Measurements from ENCODE around the gene BLVRB. TPM values are rescaled to one million over a fixed set of nuclear protein-coding genes. Genes with fewer than 3 reads are reported as not detected.

Gene BLVRB
- total RNA-seq, 1 donor from 2014 or later = 11.3 TPM

- Histone ChIP-seq H3K4me3 (no peak overlapping the region), H3K79me2 (ENCODE audit: low read depth) (no peaks in the 10 kb centered on the region), H3K27ac (no peak overlapping the region), H4K20me1 (ENCODE audit: low read depth) (no peaks in the 10 kb centered on the region), H3K9ac (no peak overlapping the region), H2AFZ (replicated peaks) (no peak overlapping the region), H3F3A (ENCODE audit: low read depth) (peaks cover 26% of the 10 kb centered on the region), H3K4me2 (no peak overlapping the region), H3K36me3 (no peaks in the 10 kb centered on the region), H3K4me1 (peaks cover 7% of the 10 kb centered on the region), H3K27me3 (peaks cover 21% of the 10 kb centered on the region), H3K9me3 (ENCODE audit: low read depth) (no peaks in the 10 kb centered on the region)
- TF ChIP-seq CTCF (IDR thresholded peaks at IDR 0.05) (no peak), EZH2phosphoT487 (IDR thresholded peaks at IDR 0.05) (no peak)
- no peaks in the 10 kb centered on the region for H3K9me3 Mint-ChIP-seq
- DNase-seq (ENCODE audit: low spot score) = no peak
- peaks cover 21% of the 10 kb centered on the region for H3K4me1 Mint-ChIP-seq
- H3K27me3 Mint-ChIP-seq (ENCODE audit: insufficient read depth, low read depth) = peaks cover 21% of the 10 kb centered on the region
- no peak overlapping the region for H3K4me3 Mint-ChIP-seq
- H3K36me3 Mint-ChIP-seq = no peaks in the 10 kb centered on the region
- H3K27ac Mint-ChIP-seq = no peak overlapping the region
Observed at GRCh38 chr19:40400559-40400958, 65.0 kb downstream of the BLVRB start.

GRCh38 chr19:40398417-40399131 is 67.0 kb downstream of the BLVRB start:
- peak; percentile 84 for DNase-seq (ENCODE audit: low spot score)
- Histone ChIP-seq H3F3A (ENCODE audit: low read depth) (peaks cover 12% of the 10 kb centered on the region), H3K4me3 (no peak overlapping the region), H2AFZ (replicated peaks) (no peak overlapping the region), H3K9me3 (ENCODE audit: low read depth) (no peaks in the 10 kb centered on the region), H3K4me2 (peak overlapping the region; percentile 46), H3K36me3 (no peaks in the 10 kb centered on the region), H3K27me3 (peaks cover 21% of the 10 kb centered on the region), H3K79me2 (ENCODE audit: low read depth) (no peaks in the 10 kb centered on the region), H3K4me1 (peaks cover 3% of the 10 kb centered on the region), H3K27ac (no peak overlapping the region), H4K20me1 (ENCODE audit: low read depth) (no peaks in the 10 kb centered on the region), H3K9ac (no peak overlapping the region)
- Mint-ChIP-seq H3K4me3 (peak overlapping the region; percentile 0), H3K4me1 (peaks cover 13% of the 10 kb centered on the region), H3K9me3 (no peaks in the 10 kb centered on the region), H3K27me3 (ENCODE audit: insufficient read depth, low read depth) (peaks cover 20% of the 10 kb centered on the region), H3K27ac (no peak overlapping the region), H3K36me3 (no peaks in the 10 kb centered on the region)
- no peak for TF ChIP-seq CTCF (IDR thresholded peaks at IDR 0.05)
- no peak for TF ChIP-seq EZH2phosphoT487 (IDR thresholded peaks at IDR 0.05)
- TF ChIP-seq EZH2 (IDR thresholded peaks at IDR 0.05) = no peak

Small RNAs within 50 kb of the gene (small RNA-seq; reads per million reads assigned to genes)
- not detected for gene RF00017

Other genes starting within 250 kb of the BLVRB start
- gene TTC9B, start 247.4 kb downstream of the BLVRB start, total RNA-seq (ENCODE audit: low replicate concordance) = not detected in 2 replicates
- gene CCNP, start 239.1 kb downstream of the BLVRB start, total RNA-seq (ENCODE audit: low replicate concordance) = 1.7 TPM in 1 of 2 replicates, not detected in the other
- gene AKT2, start 180.4 kb downstream of the BLVRB start, total RNA-seq (ENCODE audit: low replicate concordance) = 85.1 and 139 TPM in 2 replicates
- 10.6 and 13.1 TPM in 2 replicates for gene C19orf47, start 117.3 kb downstream of the BLVRB start, total RNA-seq (ENCODE audit: low replicate concordance)
- gene PLD3, start 117.0 kb downstream of the BLVRB start, total RNA-seq (ENCODE audit: low replicate concordance) = 116 and 289 TPM in 2 replicates
- gene HIPK4, start 75.6 kb downstream of the BLVRB start, total RNA-seq (ENCODE audit: low replicate concordance) = 0.34 TPM in 1 of 2 replicates, not detected in the other
- gene PRX, start 52.4 kb downstream of the BLVRB start, total RNA-seq (ENCODE audit: low replicate concordance) = 1.4 and 4.7 TPM in 2 replicates
- 2.4 and 5.5 TPM in 2 replicates for gene SERTAD1, start 39.8 kb downstream of the BLVRB start, total RNA-seq (ENCODE audit: low replicate concordance)
- gene SERTAD3, start 21.4 kb downstream of the BLVRB start, total RNA-seq (ENCODE audit: low replicate concordance) = 15.3 and 27.4 TPM in 2 replicates
- gene SPTBN4, start 1.3 kb upstream of the BLVRB start, total RNA-seq (ENCODE audit: low replicate concordance) = 2.5 and 8.4 TPM in 2 replicates
- gene SHKBP1, start 111.1 kb upstream of the BLVRB start, total RNA-seq (ENCODE audit: low replicate concordance) = 20.6 and 63.7 TPM in 2 replicates
- 24.7 and 70.0 TPM in 2 replicates for gene LTBP4, start 135.6 kb upstream of the BLVRB start, total RNA-seq (ENCODE audit: low replicate concordance)
- gene NUMBL, start 224.9 kb upstream of the BLVRB start, total RNA-seq (ENCODE audit: low replicate concordance) = 6.4 and 19.8 TPM in 2 replicates

Data from neural progenitor cell (in vitro differentiated cells).